Spleen (tissue), 11 donors: ENCODE data around the gene SELL. TPM values are rescaled to one million over a fixed set of nuclear protein-coding genes. Genes with fewer than 3 reads are reported as not detected.

ENCODE experiments used
- DNase-seq: peaks from one replicate; pipeline ENCODE4 v3.0.0-alpha.2; 2020
- H3K27ac ChIP-seq, 8 donors: fragments of 200-600 bp; sonication (generic) in 7 of 8; 1 replicate in 4 of 8; 2 replicates in 4 of 8; pipeline versions ENCODE4 v1.5.0 to v1.8.0; 2016 to 2021; ENCODE audit warnings: inconsistent platforms in 4 of 8, mild to moderate bottlenecking in 4 of 8, moderate library complexity in 1 of 8
- H3K27me3 ChIP-seq, 7 donors: fragments of 200-600 bp; sonication (generic) in 6 of 7; replicated peaks in 1 of 7; 1 replicate in 4 of 7; 2 replicates in 3 of 7; pipeline versions ENCODE4 v1.5.0 to v1.8.0; 2016 to 2021; ENCODE audit warnings: inconsistent platforms in 3 of 7, mild to moderate bottlenecking in 1 of 7
- H3K36me3 ChIP-seq, 6 donors: fragments of 200-600 bp; sonication (generic) in 5 of 6; 1 replicate in 4 of 6; 2 replicates in 2 of 6; pipeline versions ENCODE4 v1.5.0 to v1.8.0; 2016 to 2021; ENCODE audit warnings: inconsistent platforms in 2 of 6
- H3K4me1 ChIP-seq, 6 donors: fragments of 200-600 bp; sonication (generic) in 5 of 6; 1 replicate in 3 of 6; 2 replicates in 3 of 6; pipeline versions ENCODE4 v1.5.0 to v1.8.0; 2016 to 2021; ENCODE audit warnings: inconsistent platforms in 3 of 6
- H3K4me3 ChIP-seq, 8 donors: fragments of 200-600 bp; sonication (generic) in 7 of 8; 1 replicate in 4 of 8; 2 replicates in 4 of 8; pipeline versions ENCODE4 v1.5.0 to v1.8.0; 2016 to 2021; ENCODE audit warnings: inconsistent platforms in 4 of 8, mild to moderate bottlenecking in 4 of 8, moderate library complexity in 2 of 8
- H3K9me3 ChIP-seq, 8 donors: fragments of 200-600 bp; sonication (generic) in 7 of 8; 1 replicate in 4 of 8; 2 replicates in 4 of 8; pipeline versions ENCODE4 v1.5.0 to v1.8.0; 2016 to 2021; ENCODE audit warnings: inconsistent platforms in 4 of 8
- POLR2A ChIP-seq, 3 donors: fragments of 450-650 bp; IDR thresholded peaks; one replicate each; pipeline ENCODE4 v1.5.1; 2017; ENCODE audit warnings: antibody characterized with exemption in 3 of 3, mild to moderate bottlenecking in 1 of 3
- POLR2AphosphoS5 ChIP-seq, 3 donors: sonication (generic); formaldehyde crosslinking; IDR thresholded peaks; one replicate each; pipeline ENCODE4 v1.5.1; 2017; ENCODE audit warnings: antibody characterized with exemption in 3 of 3
- WGBS, 5 donors: extraction: QIAGEN DNeasy Blood & Tissue Kit in 3 of 5; methylation state at CpG; one replicate each; pipeline versions ENCODE4 v1.1.5 to v1.1.7; 2013 to 2018; 5-methylcytosine and 5-hydroxymethylcytosine counted together
- intact Hi-C: fragments of 100-400 bp; cut with DNase I; formaldehyde crosslinking; loops from one replicate; pipeline ENCODE4 v1.15.0; 2023; ENCODE audit warnings: low total_unique reads
- polyA plus RNA-seq, 3 donors: library from polyadenylated mRNA; stranded (reverse); fragments of 200-250 nt; gene quantifications; one replicate each; pipeline ENCODE4 v1.2.1, GENCODE V29; 2013
- total RNA-seq, 7 donors: library from RNA; depleted of rRNA in 3 of 7; stranded (reverse); fragments of >200 nt in 3 of 7; fragmentation: NEBNext Ultra II Directional in 4 of 7; extraction: Animal tissue kit (Norgen Biotek cat#: 25700) in 4 of 7; gene quantifications; one replicate each; pipeline versions ENCODE4 v1.1.0 to v1.2.1, GENCODE V29; 2016 to 2021
- TF ChIP-seq, protein P1 (sequence below), 11 experiments: fragments of 200-600 bp in 7 of 11; fragments of 450-650 bp in 4 of 11; sonication (generic) in 4 of 11; IDR thresholded peaks in 8 of 11; conservative IDR thresholded peaks in 3 of 11; 1 replicate in 7 of 11; 2 replicates in 4 of 11; pipeline versions ENCODE4 v1.4.0 to v1.8.0; 2016 to 2021; ENCODE audit warnings: antibody characterized with exemption in 11 of 11, inconsistent platforms in 4 of 11, mild to moderate bottlenecking in 1 of 11
- donor health status: healthy with polysubstance abuse.
- donor health status: DM: no; HTN: no; CAD: no; lungs with moderate emphysema.
- donor health status: DM: no; HTN: no; CAD: no.
- donor health status: Bipolar disorder and iron deficiency.
- donor health status: healthy.
- donor health status: DM: no; HTN: no; CAD: no.
- donor health status: DM: yes; HTN: yes; CAD: no.

The SELL gene
- total and polyA plus RNA-seq, 10 donors = 127 to 409 (median 165) TPM

DNA sequence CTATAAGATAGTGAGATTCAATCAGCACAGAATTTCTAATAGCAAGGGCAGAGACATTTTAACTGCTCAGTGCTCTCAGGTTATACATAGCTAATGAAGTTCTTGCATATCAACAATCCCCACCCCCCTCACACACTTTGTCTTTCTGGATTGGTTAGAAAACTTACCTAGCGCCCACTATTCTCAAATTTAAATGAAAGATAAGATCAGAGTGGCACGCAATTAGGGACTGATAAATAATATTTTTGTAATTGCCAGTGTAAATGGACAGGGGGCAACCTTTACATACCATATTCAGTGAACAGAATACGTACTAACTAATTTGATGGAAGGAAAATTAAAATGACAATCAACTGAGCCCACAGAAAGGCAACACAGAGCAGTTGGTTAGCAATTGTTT lies 11.7 kb downstream of the SELL start:
- Histone ChIP-seq H3K36me3 (peaks cover 0 to 77% (median 9%) of the 10 kb centered on the region in 6 donors), H3K27me3 (no peaks in the 10 kb centered on the region), H3K4me1 (peaks cover 35 to 100% (median 96%) of the 10 kb centered on the region in 6 donors), H3K9me3 (no peaks in the 10 kb centered on the region), H3K27ac (peak overlapping the region in 5 of 8 donors; percentile 1 to 92 (median 86)), H3K4me3 (no peak overlapping the region)
- DNase-seq = no peak
- intact Hi-C loops = no loop called here
- WGBS, 5 donors = 33 to 70% (median 50%) methylated on average over 3 of the region's 3 CpGs
- TF ChIP-seq POLR2A (IDR thresholded peaks at IDR 0.05) = no peak
- TF ChIP-seq, protein P1, sequence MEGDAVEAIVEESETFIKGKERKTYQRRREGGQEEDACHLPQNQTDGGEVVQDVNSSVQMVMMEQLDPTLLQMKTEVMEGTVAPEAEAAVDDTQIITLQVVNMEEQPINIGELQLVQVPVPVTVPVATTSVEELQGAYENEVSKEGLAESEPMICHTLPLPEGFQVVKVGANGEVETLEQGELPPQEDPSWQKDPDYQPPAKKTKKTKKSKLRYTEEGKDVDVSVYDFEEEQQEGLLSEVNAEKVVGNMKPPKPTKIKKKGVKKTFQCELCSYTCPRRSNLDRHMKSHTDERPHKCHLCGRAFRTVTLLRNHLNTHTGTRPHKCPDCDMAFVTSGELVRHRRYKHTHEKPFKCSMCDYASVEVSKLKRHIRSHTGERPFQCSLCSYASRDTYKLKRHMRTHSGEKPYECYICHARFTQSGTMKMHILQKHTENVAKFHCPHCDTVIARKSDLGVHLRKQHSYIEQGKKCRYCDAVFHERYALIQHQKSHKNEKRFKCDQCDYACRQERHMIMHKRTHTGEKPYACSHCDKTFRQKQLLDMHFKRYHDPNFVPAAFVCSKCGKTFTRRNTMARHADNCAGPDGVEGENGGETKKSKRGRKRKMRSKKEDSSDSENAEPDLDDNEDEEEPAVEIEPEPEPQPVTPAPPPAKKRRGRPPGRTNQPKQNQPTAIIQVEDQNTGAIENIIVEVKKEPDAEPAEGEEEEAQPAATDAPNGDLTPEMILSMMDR (IDR thresholded peaks at IDR 0.05 in 8 of 11, conservative IDR thresholded peaks at IDR 0.05 in 3 of 11) = no peak
- TF ChIP-seq POLR2AphosphoS5 (IDR thresholded peaks at IDR 0.05) = no peak

DNA sequence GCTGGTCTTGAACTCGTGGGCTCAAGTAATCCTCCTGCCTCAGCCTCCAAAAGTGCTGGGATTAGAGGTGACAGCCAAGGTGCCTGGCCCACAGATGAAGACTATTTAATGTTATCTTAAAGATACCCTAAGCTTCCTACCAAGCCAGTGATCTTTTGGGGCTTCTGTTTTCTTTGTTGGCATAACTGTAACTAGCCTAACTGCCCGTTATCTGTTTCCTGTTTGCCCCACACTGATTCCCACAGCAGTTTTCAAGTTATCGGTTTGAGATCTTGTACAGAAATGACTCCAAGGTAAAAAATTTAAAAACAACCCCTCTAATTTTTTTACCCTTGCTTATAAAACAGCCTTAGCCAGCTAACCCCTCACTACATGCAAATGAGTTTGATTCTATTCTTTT lies 12.4 kb downstream of the SELL start:
- WGBS, 5 donors = 17 to 33% (median 24%) methylated on average over 3 of the region's 3 CpGs
- H3K27ac ChIP-seq = peak overlapping the region; percentile 1 to 92 (median 80)
- no peaks in the 10 kb centered on the region for H3K27me3 ChIP-seq
- no peaks in the 10 kb centered on the region for H3K9me3 ChIP-seq
- peak overlapping the region in 1 of 8 donors; percentile 17 for H3K4me3 ChIP-seq
- no peak for DNase-seq
- H3K4me1 ChIP-seq = peaks cover 40 to 100% (median 96%) of the 10 kb centered on the region in 6 donors
- intact Hi-C loops = no loop called here
- TF ChIP-seq, protein P1 (IDR thresholded peaks at IDR 0.05 in 8 of 11, conservative IDR thresholded peaks at IDR 0.05 in 3 of 11) = no peak
- TF ChIP-seq POLR2AphosphoS5 (IDR thresholded peaks at IDR 0.05) (peak in 1 of 3 donors; percentile 3), POLR2A (IDR thresholded peaks at IDR 0.05) (no peak)
- peaks cover 0 to 69% (median 9%) of the 10 kb centered on the region in 6 donors for H3K36me3 ChIP-seq

DNA sequence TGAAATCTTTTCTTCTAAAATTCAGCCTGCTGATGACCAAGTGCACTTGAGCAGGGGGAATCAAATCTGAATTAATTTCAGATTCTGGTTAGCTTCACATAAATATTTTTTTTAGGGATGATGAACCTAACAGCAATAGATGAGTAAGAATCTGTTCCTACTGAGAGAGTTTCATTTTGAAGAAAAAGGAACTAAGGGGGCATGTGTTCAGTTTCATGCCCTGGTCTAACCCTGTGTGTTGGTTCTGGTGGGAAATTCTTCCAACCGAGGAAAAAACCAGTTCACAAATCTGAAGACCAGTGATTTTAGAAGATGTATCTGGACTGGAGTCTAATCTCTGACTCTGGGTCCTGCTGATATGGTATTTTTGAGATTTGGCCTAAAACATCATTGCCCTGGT lies 13.7 kb downstream of the SELL start:
- no peaks in the 10 kb centered on the region for H3K9me3 ChIP-seq
- H3K27me3 ChIP-seq = no peaks in the 10 kb centered on the region
- 28 to 39% (median 29%) methylated on average over 1 of the region's 1 CpG for WGBS, 5 donors
- peak overlapping the region in 7 of 8 donors; percentile 58 to 92 (median 85) for H3K27ac ChIP-seq
- intact Hi-C loops = no loop called here
- H3K4me3 ChIP-seq = peak overlapping the region in 1 of 8 donors; percentile 21
- peaks cover 52 to 100% (median 98%) of the 10 kb centered on the region in 6 donors for H3K4me1 ChIP-seq
- peaks cover 0 to 58% (median 4%) of the 10 kb centered on the region in 6 donors for H3K36me3 ChIP-seq
- TF ChIP-seq POLR2A (IDR thresholded peaks at IDR 0.05) = no peak
- TF ChIP-seq, protein P1 (IDR thresholded peaks at IDR 0.05 in 8 of 11, conservative IDR thresholded peaks at IDR 0.05 in 3 of 11) = no peak
- no peak for TF ChIP-seq POLR2AphosphoS5 (IDR thresholded peaks at IDR 0.05)
- DNase-seq = no peak

DNA sequence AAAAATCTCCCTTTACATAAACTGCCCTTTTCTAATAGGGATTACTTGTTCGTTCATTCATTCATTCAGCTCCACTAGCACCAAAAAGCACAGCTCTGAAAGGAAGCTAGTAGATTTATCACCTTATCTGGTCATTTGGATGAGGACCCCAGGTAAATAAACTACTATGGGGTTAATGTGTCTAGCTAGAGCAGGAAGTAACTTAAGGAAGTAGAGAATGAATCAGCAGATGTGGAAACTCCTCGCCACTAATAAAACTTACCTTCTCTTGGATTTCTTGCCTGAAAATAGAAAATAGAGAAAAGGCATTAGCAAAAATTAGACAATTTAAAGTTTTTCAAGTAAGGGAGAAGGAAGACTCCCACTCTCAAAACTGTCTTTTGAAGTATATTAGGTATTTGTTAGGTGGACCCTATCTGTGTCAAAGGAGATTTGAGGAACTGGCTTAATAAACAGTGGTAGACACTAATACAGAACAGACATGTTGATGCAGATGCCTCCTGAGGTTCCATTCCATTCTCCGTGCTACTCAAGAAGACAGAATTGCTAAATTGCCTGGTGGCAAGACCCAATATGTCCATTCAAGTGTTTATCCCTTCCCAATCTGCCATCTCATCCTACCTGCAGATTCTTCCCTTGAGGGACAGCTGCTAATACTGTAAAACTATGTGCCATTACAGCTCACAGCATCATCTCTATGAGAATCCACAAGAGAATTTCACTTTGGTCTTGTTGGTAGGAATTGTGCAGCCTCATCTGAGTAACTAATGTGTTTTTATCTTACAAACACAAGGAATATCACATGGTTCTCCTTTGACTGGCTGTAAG lies 14.9 kb downstream of the SELL start:
- no peak for DNase-seq
- H3K36me3 ChIP-seq = peaks cover 0 to 58% (median 3%) of the 10 kb centered on the region in 6 donors
- no peaks in the 10 kb centered on the region for H3K27me3 ChIP-seq
- TF ChIP-seq POLR2A (IDR thresholded peaks at IDR 0.05) (no peak), POLR2AphosphoS5 (IDR thresholded peaks at IDR 0.05) (no peak)
- TF ChIP-seq, protein P1 (IDR thresholded peaks at IDR 0.05 in 8 of 11, conservative IDR thresholded peaks at IDR 0.05 in 3 of 11) = no peak
- peaks cover 54 to 100% (median 98%) of the 10 kb centered on the region in 6 donors for H3K4me1 ChIP-seq
- no peaks in the 10 kb centered on the region for H3K9me3 ChIP-seq
- H3K27ac ChIP-seq = peak overlapping the region; percentile 17 to 92 (median 80)
- WGBS, 5 donors = 25 to 43% (median 37%) methylated on average over 3 of the region's 3 CpGs
- intact Hi-C loops = no loop called here
- peak overlapping the region in 1 of 8 donors; percentile 41 for H3K4me3 ChIP-seq
